ENCODE results near the gene KCNQ4. TPM values are rescaled to one million over a fixed set of nuclear protein-coding genes. Genes with fewer than 3 reads are reported as not detected.

The KCNQ4 gene
- total RNA-seq, 1 experiment from 2014 or later: 0.63 TPM

DNA sequence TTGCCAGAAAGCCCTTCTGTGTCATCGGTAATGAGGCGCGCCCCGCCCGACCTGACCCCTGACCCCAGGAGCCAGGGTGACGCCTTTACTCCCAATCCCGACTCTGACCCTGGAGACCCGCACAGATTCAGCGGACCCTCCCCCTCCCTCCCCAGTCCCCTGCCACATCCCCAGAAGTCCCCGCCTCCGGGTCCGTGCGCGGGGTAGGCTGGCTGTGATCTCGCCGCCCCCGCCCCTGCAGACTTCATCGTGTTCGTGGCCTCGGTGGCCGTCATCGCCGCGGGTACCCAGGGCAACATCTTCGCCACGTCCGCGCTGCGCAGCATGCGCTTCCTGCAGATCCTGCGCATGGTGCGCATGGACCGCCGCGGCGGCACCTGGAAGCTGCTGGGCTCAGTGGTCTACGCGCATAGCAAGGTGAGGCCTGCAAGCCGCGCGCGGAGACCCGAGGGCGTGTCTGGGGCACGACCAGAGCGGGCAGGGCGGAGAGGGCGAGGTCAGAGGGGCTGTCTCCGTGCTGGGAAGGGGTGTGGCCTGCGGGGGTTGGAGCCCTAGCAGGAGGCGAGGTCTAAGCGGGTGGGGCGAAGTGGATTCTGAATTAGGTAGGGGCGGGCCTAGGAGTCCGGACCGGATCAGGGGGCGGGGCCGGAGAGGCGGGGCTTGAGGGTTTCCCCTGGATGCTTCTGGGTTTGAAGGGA lies 34.8 kb downstream of the KCNQ4 start:
- no peak for DNase-seq (ENCODE audit: low read depth)

DNA sequence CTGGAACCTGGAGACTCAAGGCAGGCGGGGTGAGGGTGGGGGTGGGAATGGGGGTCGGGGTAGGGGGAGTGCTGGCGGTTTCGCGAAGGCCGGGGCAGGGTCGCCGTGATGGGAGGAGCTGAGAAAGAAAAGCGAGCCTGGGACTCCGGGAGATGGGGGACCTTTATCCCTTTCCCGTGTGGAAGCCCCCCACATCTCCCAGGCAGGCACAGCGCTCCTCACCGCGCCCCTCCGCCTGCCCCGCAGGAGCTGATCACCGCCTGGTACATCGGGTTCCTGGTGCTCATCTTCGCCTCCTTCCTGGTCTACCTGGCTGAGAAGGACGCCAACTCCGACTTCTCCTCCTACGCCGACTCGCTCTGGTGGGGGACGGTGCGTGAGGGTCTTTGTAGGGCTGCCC lies 35.5 kb downstream of the KCNQ4 start:
- DNase-seq (ENCODE audit: low read depth): no peak

DNA sequence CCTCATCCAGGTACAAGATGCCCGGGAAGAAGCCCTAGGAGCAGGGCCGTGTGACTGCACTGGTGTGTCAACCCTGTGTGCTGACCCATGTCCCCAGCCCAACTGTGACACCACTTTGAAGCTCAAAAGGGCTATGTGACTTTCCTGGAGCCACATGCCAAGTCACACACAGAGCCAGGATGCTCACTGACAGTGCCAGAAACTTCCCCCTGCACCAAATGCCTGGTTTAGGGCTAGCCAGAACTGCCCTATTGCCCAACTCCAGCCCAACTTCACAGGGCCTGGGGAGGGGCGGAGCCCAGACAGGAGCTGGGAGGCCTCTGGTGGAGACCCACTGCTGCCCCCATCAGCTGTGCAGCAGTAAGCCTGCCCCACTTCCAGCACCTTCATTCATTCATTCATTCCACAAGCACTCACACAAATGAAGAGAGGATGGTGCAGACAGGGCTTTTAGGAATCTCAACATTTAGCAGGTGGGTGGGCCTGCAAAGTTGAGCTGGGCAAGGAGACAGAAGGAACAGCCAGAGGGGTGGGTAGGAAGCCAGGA lies 36.7 kb downstream of the KCNQ4 start:
- DNase-seq (ENCODE audit: low read depth): peak; percentile 22

DNA sequence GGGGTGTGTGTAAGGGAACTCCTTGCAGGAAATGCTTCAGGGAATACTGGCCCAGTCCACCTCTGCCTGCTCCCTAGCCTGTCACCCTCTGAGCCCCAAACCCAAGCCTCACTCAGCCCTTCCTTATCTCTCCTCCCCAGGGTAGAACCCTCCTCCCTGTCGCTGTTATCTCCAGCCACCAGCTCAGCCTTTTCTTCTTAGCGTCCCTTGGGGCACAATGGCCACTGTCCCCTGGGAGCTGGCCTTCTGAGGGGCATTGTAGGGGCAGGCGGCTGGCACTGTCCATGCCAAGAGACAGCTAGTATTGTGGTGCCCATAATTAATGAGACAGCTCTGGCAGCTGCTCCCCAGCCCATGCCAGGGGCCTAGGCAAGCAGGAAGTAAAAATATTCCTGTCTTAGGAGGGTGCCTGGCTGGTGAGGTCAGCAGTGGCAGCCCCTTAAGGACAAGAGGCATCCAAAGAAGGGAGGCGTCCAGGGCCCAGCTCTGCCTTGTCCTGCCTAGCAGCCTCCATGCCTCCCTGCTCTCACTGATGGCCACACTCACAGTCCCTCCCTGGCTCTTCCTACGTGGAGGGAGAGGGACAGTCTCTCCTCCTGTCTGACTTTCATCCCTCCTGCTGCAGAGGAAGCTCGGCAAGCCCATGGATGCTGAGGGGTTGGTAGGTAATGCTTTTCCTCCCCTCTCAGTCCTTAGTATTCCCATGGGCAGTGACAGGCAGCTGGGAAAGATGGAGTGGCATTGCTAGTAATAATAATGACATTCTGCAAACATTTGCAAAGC lies 37.5 kb downstream of the KCNQ4 start:
- DNase-seq (ENCODE audit: low read depth): peak; percentile 57

DNA sequence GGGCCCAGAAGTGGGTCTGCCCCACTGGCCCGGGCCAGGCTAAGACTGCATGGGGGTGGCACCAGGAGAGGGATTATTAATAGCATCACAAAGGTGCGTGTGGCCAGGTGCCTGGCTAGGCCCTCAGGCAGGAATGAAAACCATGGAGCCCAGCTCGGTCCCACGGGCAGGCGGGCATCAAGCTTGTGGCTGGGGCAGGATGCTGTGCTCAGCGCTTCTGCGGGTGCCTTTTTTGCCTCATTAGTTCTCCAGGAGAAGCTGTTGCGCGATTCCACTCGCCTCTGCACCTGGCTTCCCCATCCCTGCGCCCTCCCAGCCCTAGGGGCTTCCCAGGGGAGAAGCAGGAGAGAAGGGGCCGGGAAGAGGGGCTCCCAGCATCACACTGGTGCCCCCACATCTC lies 39.3 kb downstream of the KCNQ4 start:
- DNase-seq (ENCODE audit: low read depth): no peak

DNA sequence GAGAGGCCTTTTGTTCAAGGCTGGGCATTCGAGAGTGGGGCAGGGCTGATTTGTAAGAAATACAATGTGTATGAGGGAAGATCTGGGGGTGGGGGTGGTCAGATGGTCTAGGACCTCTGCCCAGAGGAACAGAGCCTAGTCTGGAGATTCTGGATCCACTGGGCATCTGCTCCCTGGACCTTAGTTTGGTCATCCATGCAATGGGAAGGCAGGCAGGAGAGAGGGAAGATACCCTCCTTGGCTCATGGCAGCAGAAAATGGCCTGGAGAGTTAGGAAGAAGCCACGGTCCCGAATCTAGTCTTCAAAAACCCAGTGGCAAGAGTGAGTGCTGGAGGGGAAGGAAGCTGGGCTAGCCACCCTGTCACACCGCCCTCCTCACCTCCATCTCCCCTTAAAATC lies 39.8 kb downstream of the KCNQ4 start:
- DNase-seq (ENCODE audit: low read depth): no peak

DNA sequence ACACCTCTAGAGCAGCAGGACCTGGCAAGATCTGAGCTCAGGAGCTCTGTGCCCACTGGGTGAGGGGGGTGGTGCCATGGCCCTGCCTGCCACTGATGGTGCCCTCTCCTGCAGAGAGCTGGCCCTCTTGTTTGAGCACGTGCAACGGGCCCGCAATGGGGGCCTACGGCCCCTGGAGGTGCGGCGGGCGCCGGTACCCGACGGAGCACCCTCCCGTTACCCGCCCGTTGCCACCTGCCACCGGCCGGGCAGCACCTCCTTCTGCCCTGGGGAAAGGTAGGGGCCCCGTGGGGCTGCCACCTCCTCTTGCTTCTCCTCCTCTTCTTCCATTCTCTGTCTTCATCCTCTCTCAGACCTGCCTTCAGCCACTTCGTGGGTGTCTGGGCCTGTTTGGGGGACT lies 40.4 kb downstream of the KCNQ4 start:
- no peak for DNase-seq (ENCODE audit: low read depth)

DNA sequence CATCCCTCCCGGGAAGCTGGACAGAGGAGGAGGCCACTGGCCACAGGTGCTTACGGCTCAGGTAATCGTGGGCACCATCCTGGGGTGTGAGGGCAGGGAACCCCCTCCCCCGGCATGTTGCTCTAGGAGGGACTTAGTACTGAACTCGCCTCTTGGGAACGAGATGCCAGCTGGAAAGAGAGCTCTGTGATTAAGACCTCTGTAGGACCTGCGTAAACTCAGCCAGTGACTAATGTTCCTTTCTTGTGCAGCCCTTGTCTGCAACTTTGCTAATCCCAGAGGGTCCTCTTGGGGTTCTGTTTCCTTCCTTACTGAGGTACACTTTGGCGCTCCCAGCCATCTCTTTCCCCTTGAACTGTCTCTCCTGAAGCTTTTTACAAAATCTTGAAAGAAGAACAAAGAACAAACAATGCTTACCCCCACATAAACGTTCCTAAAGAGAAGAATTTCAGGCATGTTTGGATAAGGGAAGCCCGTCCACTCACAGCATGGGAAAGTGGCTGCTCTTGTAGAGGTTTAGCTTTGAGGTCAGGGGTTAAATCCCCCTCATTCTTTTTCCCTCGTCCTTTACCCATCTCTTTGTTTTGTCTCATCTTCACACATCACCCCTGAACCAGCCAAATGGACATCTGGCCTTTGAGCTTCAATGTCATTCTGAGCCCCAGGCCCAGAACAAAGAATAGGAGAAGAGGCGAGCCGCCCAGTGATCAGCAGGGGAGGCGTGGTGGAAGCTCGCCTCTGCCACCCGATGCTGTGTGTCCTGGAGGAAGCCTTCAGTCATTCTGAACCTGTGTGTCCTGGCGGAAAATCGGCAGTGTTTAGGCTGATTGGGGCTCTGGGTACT lies 41.2 kb downstream of the KCNQ4 start:
- peak; percentile 54 for DNase-seq (ENCODE audit: low read depth)

DNA sequence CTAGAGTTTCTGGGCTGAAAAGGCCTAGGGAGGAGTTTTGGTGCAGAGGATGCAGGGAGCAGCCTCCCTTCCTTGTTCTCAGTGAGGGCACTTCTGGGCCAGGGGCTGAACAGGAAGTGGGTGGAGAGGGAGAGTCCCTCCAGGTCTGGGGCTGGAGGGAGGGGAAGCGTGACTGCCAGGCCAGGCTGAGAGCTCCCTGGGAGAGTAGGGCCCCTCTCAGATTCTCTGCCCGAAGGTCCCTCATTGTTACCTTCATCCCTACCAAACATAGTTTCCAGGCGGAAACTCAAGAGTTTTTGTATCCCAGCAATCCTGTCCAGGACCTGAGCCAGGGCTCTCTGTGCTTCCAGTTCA lies 41.8 kb downstream of the KCNQ4 start:
- DNase-seq (ENCODE audit: low read depth): no peak

DNA sequence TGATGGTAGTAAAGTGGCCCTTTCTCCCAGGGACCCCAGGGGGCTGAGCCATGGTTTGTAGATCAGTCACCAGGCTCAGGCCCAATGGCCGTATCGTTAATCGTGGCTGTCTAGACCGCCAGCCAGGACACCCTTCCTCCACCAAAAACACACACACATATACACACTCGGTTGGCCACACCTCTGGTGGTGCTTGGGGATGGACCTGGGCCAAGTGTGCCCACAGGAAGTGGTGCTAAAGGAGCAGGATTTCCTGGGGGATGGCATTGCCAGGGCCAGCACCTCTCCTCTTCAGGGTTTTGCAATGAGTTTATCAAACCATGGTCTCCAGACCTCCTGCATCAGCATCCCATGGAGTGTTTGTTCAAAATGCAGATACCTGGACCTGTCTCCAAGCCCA lies 42.4 kb downstream of the KCNQ4 start:
- no peak for DNase-seq (ENCODE audit: low read depth)

DNA sequence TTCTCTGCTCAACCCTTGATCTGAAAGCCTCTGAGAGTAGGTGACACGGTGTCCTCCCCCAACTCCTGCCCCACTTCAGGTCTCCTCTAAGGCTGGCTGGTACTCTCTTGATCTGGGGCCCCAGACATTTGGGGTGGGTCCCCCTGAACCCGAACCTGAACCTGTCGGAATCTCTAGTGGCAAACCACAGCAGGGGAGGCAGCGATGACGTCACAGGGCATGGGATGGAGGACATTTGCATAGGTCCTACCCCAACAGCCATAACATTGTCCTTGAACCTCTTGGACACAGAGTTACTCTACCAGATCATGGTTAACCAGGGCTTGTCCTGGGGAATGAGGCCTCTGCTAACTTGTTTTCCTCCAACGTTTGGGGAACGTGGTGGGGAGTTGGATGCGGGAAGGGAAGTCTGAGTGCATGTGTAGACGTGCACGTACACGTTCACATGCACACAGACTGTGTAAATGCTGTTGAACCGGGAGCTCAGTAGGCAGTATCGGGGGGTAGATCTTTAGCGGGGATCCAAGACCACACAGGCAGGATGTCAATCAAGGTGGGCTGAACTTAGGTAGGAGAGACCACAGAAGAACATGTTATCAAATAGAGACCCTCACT lies 46.2 kb downstream of the KCNQ4 start:
- no peak for DNase-seq (ENCODE audit: low read depth)

DNA sequence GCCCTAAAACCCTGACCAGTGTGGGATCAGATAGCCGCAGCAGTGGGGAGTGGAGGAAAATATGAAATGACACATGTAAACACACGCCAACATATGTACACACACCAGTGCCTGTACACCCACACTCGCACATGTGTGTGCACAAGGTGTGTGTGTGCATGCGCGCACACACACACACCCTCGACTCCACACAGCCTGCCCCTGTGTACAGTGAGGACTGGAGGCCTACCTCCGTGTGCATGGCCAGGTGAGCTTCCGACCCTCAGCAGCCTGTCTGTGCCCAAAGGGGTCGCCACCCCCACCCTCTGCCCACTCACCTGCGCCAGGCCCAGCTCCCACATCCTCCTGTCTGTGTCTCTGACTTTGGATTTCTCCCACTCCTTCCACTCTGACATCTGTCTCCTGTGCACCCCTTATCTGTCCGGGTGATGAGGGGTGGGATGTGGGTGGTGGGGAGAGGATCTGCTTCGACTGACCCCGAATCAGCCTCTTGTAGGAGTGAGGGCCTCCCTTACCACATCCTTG lies 46.9 kb downstream of the KCNQ4 start:
- no peak for DNase-seq (ENCODE audit: low read depth)

DNA sequence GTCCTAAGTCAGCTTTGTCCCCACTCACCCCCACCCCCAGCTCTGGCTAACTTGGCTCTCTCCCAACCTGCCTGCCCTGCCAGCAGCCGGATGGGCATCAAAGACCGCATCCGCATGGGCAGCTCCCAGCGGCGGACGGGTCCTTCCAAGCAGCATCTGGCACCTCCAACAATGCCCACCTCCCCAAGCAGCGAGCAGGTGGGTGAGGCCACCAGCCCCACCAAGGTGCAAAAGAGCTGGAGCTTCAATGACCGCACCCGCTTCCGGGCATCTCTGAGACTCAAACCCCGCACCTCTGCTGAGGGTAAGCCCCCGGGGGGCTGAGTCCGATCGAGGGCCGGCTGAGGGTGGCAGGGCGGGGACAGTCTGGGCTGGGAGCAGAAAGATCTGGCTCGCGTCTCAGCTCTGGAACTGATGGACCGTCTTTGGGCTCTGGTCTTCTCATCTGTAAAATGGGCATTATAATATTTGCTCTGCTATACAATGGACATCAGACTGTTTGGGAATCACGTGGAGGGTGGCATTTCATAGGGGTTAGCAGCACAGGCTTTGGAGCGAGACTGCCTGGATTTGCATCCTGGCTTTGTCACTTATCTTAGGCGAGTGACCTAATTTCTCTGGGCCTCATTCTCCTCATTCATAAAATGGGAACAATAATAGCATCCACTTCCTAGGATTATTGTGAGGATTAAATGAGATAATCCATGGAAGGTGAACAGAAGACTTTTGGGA lies 47.6 kb downstream of the KCNQ4 start:
- DNase-seq (ENCODE audit: low read depth): no peak

DNA sequence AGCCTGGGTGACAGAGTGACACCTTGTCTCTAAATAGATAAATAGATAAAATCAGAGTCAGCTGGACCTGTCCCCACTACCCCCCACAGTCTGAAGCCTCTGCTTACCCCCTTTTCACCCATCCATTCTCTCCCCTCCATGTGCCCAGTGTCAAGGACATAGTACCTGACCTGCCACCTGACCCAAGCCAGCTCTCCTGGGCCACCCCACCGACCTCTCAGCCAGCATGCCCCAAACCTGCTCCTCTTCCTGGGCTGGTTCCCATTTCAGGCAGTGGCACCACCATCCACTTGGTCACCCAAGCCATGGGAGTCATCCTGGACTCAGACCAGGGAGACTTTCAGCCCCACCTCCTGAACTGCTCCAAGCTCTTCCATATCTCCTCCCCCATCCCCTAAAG lies 50.4 kb downstream of the KCNQ4 start:
- no peak for DNase-seq (ENCODE audit: low read depth)

DNA sequence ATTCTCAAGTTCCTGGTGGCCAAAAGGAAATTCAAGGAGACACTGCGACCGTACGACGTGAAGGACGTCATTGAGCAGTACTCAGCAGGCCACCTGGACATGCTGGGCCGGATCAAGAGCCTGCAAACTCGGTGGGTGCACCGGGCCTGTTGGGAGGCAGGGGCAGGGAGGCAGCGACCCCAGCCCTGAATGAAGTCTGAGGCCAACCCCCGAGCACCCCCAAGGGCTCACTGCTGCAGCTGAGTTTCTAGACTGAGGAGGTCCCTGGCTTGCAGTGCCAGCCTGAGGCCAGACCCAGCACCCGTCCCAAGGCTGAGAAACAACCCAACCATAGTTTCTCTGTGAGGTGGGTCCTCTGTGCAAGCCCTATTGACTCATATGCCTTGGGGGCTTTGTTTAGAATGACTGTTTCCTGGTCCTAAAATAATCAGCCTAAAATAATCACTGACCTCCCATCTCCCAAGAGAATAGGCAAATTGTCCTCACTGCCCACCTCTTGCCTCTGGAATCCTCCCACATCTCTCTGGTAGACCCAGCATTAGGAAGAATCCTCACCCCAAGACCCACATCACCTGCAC lies 51.5 kb downstream of the KCNQ4 start:
- no peak for DNase-seq (ENCODE audit: low read depth)

DNA sequence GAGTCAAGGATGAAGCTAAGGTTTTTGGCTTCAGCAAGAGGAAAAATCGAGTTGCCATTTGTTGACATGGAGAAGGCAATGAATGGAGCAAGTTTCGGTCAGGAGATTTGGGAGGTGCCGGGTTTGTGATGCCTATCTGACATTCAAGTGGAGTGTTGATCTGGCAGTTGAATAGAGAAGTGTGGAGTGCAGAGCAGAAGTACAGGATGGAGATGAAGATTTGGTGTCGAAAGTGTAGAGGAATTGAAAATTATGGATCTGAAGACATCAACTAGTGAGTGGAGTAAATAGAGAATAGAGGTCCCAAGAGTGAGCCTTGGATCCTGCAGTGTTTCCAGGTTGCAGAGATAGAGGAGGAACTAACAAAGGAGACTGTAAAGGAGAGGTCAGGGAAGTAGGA lies 52.7 kb downstream of the KCNQ4 start:
- no peak for DNase-seq (ENCODE audit: low read depth)

DNA sequence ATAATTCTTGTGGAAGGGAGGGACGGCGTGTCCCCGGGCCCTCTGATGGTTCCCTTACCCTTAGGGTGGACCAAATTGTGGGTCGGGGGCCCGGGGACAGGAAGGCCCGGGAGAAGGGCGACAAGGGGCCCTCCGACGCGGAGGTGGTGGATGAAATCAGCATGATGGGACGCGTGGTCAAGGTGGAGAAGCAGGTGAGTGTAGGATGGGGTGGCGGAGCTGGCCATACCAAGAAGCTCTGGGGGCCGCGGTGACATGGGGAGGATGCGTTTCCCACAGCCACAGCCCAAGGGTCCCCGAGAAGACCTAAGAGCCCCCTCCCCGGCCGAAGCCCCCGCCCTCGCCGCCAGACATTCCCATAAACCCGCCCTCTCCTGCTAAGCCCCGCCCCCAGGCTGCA lies 54.0 kb downstream of the KCNQ4 start:
- no peak for DNase-seq (ENCODE audit: low read depth)

DNA sequence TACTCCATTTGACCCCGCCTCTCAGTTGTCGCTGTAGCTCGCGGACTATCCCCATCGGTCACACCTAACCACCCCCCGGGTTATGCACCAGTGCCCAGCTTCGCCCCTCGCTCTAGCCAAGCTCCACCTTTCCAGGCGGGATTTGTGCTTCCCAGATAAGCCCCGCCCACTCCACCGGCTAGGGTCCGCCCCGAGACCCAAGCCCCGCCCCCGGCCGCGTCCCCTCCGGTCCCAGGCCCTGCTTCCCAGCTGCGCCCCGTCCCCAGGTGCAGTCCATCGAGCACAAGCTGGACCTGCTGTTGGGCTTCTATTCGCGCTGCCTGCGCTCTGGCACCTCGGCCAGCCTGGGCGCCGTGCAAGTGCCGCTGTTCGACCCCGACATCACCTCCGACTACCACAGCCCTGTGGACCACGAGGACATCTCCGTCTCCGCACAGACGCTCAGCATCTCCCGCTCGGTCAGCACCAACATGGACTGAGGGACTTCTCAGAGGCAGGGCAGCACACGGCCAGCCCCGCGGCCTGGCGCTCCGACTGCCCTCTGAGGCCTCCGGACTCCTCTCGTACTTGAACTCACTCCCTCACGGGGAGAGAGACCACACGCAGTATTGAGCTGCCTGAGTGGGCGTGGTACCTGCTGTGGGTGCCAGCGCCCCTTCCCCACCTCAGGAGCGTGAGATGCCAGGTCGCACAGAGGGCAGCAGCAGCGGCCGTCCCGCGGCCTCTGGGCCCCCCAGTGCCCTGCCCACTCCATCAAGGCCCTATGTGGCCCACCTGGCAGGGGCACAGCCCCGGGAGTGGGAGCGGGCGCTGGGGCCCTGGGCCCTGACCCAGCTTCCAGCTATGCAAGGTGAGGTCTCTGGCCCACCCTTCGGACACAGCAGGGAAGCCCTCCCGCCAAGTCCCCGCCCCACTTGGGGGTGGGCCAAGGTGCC lies 54.7 kb downstream of the KCNQ4 start:
- no peak for DNase-seq (ENCODE audit: low read depth)

All from LHCN-M2 (cell line).